ENCODE measurements around the gene CAMTA1. TPM values are rescaled to one million over a fixed set of nuclear protein-coding genes. Genes with fewer than 3 reads are reported as not detected.
"Not testable (repeated sequence)": the region's sequence is repeated elsewhere in the genome, so short reads cannot be mapped to it uniquely, and the experiment has no call there.

The CAMTA1 gene
- total RNA-seq: 68.1 and 81.6 TPM in 2 replicates
- long read RNA-seq, partial matches to known transcripts: 0 of 15 reads
- long read RNA-seq, other reads (novel, unspliced or antisense): 5 of 15 reads

GRCh38 chr1:6785318-6785727 lies at the start of gene CAMTA1:
CAMTA1 (plus strand) TSS chr1:6785454; CDS start chr1:6785531, 77 bp downstream.
- H3K4me3 Mint-ChIP-seq (ENCODE audit: unreplicated experiment): peak within 1 kb of the TSS; percentile 94
- no peak for DNase-seq (ENCODE audit: extremely low spot score, unreplicated experiment)
- H3K27ac Mint-ChIP-seq (ENCODE audit: unreplicated experiment): peak within 1 kb of the TSS; percentile 94
- no peaks in the 10 kb centered on the region for H3K9me3 Mint-ChIP-seq (ENCODE audit: unreplicated experiment)
- no peaks in the 10 kb centered on the region for H3K36me3 Mint-ChIP-seq (ENCODE audit: unreplicated experiment)
- H3K4me1 Mint-ChIP-seq (ENCODE audit: unreplicated experiment): peaks cover 33% of the 10 kb centered on the region
- H3K27me3 Mint-ChIP-seq (ENCODE audit: unreplicated experiment): no peaks in the 10 kb centered on the region
- TF ChIP-seq CTCF (IDR thresholded peaks at IDR 0.05): no peak

- TF ChIP-seq CTCF (IDR thresholded peaks at IDR 0.05): no peak
- Mint-ChIP-seq H3K9me3 (ENCODE audit: unreplicated experiment) (peaks cover 5% of the 10 kb centered on the region), H3K27me3 (ENCODE audit: unreplicated experiment) (no peaks in the 10 kb centered on the region), H3K4me1 (ENCODE audit: unreplicated experiment) (peaks cover 9% of the 10 kb centered on the region), H3K27ac (ENCODE audit: unreplicated experiment) (no peak overlapping the region), H3K36me3 (ENCODE audit: unreplicated experiment) (no peaks in the 10 kb centered on the region), H3K4me3 (ENCODE audit: unreplicated experiment) (no peak overlapping the region)
- DNase-seq (ENCODE audit: extremely low spot score, unreplicated experiment): no peak
Measured at GRCh38 chr1:6738987-6739676, 46.1 kb upstream of the CAMTA1 start.

DNA sequence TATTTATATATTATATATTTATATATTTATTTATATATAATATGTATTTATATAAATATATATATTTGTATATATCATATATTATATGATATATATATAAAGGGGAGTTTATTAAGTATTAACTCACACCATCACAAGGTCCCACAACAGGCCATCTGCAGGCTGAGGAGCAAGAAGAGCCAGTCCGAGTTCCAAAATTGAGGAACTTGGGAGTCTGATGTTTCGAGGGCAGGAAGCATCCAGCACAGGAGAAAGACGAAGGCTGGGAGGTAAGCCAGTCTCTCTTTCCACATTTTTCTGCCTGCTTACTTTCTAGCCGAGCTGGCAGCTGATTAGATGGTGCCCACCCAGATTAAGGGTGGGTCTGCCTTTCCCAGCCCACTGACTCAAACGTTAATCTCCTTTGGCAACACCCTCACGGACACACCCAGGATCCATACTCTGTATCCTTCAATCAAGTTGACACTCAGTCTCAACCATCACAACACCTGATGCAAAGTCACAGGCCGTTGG lies 42.5 kb upstream of the CAMTA1 start:
- H3K4me3 Mint-ChIP-seq (ENCODE audit: unreplicated experiment); H3K36me3 Mint-ChIP-seq (ENCODE audit: unreplicated experiment); H3K27ac Mint-ChIP-seq (ENCODE audit: unreplicated experiment); H3K9me3 Mint-ChIP-seq (ENCODE audit: unreplicated experiment); DNase-seq (ENCODE audit: extremely low spot score, unreplicated experiment); H3K4me1 Mint-ChIP-seq (ENCODE audit: unreplicated experiment): not testable (repeated sequence)
- peaks cover 10% of the 10 kb centered on the region for H3K27me3 Mint-ChIP-seq (ENCODE audit: unreplicated experiment)

GRCh38 chr1:6743189-6744101 lies 41.8 kb upstream of the CAMTA1 start:
- TF ChIP-seq CTCF (IDR thresholded peaks at IDR 0.05): no peak
- Mint-ChIP-seq H3K4me3 (ENCODE audit: unreplicated experiment) (no peak overlapping the region), H3K36me3 (ENCODE audit: unreplicated experiment) (no peaks in the 10 kb centered on the region), H3K9me3 (ENCODE audit: unreplicated experiment) (peaks cover 5% of the 10 kb centered on the region), H3K27me3 (ENCODE audit: unreplicated experiment) (peaks cover 16% of the 10 kb centered on the region), H3K4me1 (ENCODE audit: unreplicated experiment) (peaks cover 9% of the 10 kb centered on the region), H3K27ac (ENCODE audit: unreplicated experiment) (peak overlapping the region; percentile 43)
- DNase-seq (ENCODE audit: extremely low spot score, unreplicated experiment): no peak

GRCh38 chr1:6745073-6745472 lies 40.2 kb upstream of the CAMTA1 start:
- Mint-ChIP-seq H3K27ac (ENCODE audit: unreplicated experiment) (no peak overlapping the region), H3K9me3 (ENCODE audit: unreplicated experiment) (peaks cover 5% of the 10 kb centered on the region), H3K4me1 (ENCODE audit: unreplicated experiment) (peaks cover 9% of the 10 kb centered on the region), H3K4me3 (ENCODE audit: unreplicated experiment) (no peak overlapping the region), H3K36me3 (ENCODE audit: unreplicated experiment) (no peaks in the 10 kb centered on the region), H3K27me3 (ENCODE audit: unreplicated experiment) (peaks cover 31% of the 10 kb centered on the region)
- no peak for DNase-seq (ENCODE audit: extremely low spot score, unreplicated experiment)
- no peak for TF ChIP-seq CTCF (IDR thresholded peaks at IDR 0.05)
